ENCODE measurements around the gene PEX1.

- TF ChIP-seq CTCF (IDR thresholded peaks at IDR 0.05) (no peak), POLR2A (IDR thresholded peaks at IDR 0.05) (no peak), POLR2AphosphoS5 (IDR thresholded peaks at IDR 0.05) (no peak), EP300 (IDR thresholded peaks at IDR 0.05) (no peak)
Measured at GRCh38 chr7:92451645-92452044, 76.7 kb downstream of the PEX1 start.
